HG02852 (cell line): ENCODE measurements around the gene LGR4.

Experiments used
- ATAC-seq: cut with Tn5 transposase; IDR thresholded peaks from one replicate; pipeline ENCODE4 v1.9.1; 2021; ENCODE audit warnings: mild to moderate bottlenecking, moderate library complexity; ENCODE audit not compliant: unreplicated experiment

LGR4 gene

DNA sequence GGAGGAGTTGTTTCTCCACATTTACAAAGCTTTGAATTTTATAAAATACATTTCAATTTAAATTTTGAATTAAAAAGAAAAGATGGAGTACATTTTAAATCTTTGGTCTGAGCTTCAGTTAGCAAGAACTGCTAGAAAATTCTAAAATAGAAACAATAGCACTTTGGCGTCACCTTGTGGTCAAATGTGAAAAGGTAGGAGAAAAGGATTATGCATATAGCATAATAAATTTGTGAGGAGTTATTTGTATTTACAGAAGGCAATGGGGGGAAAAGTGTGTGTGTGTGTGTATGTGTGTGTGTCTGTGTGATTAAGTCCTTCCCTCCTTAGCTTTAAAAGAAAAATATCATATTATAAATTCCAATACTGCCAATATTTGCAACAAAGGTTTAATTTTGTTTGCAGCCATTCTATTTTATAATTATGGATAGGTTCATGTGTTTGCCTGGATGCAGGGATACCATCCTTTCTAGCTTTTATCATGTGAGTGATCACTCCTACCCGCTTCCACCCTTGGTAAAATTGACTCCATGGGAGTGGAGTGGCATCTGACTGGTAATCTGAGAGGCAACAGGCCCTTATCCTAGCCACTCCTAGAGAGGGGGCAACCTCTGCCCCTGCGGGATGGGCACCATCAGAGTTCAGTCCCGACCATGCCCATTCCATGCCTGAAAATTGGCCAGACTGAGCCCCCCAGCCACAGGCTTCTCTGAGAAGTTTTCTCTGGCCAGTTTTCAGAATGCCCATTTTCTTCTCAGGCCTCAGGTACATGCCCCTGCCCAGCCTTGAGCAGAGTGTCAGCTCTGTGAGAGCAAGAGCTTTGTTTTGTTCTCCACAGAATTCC, 13.6 kb upstream of the LGR4 start:
- ATAC-seq = peak; percentile 66

DNA sequence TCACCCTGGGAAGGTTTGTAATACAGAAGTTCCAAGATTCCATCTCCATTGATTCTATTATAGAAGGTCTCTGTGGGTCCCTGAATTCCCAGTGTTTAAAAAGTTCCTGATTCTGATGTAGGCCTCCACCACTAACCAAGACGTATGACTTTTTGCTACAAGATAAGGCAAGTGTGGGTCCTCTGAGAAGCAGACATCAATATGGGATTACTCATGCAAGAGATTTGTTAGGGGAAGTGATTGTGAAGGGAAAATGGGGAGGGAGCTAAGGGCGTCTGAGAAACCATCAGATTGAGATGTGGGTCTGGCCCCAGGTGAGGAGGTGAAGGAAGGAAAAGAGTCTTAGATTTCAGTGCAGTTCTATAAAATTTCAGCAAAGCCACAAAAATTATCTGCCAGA, 10.2 kb upstream of the LGR4 start:
- ATAC-seq = no peak

DNA sequence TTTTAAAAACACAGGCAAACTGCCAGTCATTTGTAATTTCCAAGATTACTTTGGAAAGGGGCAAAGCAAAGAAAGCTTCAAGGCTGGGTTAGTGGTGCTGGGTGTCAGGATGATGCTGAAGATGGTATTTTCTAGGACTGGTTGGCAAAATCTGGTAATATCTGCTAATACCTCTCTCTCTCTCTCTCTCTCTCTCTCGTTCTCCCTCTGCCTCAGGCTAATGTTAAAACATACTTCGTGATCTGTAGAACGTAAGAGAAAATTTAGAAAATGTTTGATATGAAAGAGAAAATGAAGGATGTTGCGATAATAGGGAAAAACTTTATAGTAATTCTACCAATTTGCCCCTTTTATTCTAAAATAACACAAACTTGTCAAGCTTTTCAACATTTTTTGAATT, 9.4 kb upstream of the LGR4 start:
- ATAC-seq = no peak

DNA sequence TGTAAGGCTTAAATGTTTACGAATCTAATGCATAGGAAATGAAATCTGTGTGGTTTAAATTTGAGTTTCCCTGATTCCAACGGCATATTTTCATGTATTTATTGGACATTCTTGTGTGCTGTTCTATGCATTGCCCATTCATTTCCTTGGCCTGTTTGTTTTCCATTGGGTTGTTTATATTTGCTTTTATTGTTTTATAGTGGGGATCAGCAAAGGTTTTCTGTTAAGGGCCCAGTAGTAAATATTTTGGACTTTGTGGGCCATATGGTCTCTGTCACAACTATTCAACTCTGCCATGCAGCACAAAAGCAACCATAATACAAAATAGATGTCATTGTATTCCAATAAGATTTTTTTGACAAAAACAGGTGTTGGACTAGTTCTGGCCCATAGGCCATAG, 5.2 kb upstream of the LGR4 start:
- no peak for ATAC-seq

DNA sequence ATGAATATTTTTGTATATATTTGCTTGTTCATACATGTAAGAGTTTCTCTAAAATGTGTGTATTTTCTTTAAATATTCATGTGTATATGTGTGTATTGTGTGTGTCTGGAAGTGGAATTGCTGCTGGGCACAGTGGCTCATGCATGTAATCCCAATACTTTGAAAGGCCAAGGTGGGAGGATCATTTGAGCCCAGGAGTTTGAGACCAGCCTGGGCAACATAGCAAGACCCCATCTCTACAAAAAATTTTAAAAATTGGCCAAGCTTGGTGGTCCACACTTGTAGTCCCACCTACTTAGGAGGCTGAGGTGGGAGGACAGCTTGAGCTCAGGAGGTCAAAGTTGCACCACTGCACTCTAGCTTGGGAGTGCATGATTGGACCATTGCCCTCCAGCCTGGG, 4.7 kb upstream of the LGR4 start:
- no peak for ATAC-seq

DNA sequence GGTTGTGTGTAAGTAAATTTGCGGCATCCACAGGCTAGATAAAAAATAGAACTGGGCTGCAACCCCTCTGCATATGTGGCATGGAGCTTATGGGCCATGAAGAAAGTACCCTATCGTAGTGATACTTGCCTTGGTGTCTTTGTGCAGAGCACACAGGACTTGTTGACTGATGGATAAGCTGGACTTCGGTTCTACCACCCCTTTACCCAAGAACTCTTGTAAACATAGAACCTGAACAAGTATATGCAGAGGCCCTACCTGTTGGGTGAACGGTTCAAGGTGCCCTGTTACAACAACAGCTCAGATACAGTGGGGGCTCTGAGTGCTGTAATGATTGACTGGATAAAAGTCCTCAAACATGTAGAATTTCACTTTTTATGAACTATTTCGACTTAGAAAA, 3.0 kb upstream of the LGR4 start:
- no peak for ATAC-seq

DNA sequence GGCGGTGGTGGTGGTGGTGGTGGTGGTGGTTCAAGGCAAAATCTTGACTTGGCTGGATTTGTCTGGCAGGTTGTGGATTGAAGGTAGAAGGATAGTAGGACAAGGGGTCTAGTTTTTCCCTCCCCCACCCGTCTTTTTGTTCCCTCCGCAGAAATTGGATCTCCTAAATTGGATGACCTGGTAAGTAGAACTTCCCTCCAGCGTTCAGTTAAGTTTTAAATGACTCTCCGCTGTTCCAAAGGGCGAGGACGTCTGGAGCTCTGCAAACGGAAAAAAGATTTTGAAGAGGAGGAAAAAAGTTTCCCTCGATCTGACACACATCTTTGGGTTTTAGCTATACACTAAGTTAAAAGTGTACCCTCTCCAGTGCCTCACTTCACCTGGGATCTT, 422 bp upstream of the LGR4 start:
- ATAC-seq = no peak

DNA sequence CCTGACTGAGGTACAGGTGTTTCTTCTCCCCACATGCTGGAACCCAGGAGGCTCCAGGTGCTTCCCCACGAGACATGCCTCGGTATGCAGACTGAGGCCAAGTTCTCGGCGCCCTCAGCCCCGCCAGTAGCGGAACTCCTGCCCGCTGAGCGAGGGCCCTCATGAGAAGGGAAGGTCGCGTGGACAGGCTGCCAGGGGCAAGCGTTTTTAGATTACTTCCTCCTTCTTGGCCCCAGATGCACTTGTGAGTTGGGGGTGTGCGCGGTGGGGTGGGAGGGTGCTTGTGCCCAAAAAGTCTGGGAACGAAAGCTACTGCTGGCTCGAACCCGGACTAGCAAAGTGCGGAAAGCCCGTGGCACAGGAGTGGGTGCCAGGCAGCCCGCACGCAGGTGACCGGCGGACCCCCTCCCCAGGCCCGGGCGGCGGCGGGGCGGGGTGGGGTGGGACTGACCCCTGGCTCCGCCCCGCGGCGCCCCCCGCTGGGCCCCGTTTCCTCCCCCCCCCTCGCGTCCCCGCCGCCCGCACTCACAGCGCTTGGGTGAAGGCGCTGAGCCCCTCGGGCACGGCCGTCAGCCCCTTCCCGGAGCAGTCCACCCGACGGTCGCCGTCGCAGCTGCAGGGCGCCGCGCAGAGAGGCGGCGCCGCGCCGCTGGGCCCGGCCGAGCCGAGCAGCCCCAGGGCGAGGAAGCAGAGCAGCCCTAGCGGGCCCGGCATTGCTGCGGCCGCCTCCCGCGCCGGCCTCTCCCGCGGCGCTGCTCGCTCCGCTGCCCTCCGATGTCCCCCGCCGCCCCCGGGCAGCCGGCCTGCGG, 797 bp downstream of the LGR4 start:
- ATAC-seq = peak; percentile 47

DNA sequence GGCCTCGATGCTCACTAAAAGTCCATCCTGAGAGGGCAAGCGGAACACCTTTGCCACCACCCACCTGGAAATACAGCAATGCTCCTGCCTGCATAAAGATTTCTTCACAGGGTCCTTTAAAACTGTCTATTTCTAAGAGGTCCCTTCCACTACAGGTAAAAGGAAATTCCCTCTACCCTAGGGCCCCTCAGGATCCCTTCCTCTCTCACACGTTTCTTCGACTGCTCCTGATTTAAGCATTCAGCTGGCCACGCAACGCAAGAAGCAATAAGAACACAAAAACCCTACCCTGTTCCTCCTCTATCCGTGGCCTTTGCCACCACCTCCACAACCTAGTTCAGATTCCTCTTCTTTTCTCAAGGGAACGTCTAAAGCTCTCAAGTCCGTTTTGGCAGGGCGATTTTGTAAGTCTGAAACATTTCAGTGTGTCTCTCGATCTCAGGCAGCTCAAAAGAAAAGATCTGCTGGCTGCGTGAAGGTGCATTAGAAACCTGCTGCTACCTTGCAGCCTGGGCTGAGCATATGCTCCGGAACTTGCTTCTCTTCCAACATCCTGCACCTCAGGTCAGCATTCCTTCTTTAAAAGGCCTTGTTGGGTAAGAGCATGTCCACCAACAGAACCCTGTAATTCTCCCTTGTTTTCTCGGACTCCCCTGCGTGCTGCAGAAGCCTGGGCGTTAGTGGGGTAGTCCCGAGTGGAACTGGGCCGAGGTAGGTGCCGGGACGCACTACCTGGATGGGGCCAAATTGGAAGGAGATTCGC, 1.6 kb downstream of the LGR4 start:
- ATAC-seq = no peak

DNA sequence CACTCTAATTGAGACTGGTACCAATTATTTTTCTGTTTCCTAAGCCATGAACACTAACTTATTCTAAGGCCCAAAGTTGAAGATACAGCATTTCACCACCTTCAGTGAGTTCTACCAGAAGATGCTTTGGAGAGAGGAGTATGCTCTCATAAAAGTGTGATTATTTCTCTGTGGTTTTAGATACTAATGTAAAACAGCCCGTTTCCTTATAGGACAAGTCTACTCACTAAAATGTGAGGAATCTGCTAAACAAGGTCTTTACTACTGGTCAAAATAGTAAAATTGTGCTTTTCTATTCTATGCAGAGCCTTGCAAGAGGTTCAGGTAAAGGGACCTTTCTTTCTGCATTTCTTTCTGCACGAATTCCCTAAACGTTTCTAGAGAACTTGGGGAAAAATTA, 2.4 kb downstream of the LGR4 start:
- no peak for ATAC-seq

DNA sequence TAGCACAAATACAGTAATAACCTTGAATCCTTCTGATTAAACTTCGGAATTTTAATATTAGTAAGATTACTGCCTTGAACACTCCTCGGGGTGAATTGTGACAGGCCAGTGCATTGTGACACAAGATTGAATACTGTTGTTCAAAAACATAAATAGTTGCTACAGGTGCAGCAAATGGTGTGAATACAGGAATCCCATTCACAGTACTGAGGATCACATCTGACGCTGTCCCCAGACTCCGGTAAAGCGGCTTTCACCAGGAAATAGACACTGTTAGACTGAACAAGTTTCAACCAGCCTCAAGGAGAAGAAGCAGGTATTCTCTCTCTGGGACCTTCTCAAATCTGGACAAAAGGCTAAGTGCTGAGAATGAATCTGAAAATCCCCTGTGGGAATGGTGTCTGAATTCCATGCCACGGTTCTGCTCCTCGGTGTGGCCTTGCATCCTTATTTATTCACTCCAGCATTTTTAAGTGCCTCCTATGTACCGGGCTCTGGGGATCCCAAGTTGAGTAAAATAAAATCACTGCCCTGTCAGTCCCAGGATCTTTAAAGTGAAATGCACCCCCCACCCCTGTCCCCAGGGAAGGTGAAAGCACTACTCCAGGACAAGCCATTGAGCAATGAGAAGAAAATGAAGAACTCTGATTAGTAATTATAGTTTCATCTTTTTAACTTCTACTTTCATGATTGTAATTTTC, 3.4 kb downstream of the LGR4 start:
- ATAC-seq = no peak

DNA sequence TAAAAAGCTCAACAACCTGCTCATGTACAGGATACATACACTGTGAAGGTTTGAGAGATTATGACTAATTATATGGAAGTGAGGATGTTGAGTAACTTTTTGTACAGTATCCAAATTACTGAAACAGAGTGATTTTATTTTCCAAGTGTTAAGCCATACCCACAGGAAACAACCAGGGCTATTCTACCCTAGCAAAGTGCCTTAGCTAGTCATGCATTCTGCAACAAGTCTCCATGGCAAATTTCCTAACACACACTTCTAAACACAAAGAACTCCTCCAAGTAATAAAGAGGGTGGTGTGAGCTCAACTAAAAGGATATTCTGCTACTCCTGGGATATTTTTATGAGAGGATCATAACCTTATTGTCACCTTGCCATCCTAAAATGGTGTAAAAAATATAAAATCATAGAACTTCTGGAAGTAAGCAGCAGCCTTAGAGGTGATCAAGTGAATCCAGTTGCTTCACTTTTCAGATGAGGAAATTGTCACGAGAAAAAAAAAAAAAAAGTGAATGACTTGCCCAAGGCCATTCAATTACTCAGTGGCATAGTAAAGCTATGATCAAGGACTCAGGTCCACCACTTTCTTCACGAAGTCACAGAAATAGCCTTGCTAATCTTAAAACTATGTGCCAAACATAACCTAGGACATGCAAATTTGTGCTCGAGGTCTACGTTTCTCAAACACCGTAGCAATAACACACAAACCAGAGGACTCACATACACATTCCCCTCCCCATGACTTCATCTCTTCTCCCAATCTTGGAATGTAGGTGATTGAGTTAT, 4.2 kb downstream of the LGR4 start:
- ATAC-seq = no peak

DNA sequence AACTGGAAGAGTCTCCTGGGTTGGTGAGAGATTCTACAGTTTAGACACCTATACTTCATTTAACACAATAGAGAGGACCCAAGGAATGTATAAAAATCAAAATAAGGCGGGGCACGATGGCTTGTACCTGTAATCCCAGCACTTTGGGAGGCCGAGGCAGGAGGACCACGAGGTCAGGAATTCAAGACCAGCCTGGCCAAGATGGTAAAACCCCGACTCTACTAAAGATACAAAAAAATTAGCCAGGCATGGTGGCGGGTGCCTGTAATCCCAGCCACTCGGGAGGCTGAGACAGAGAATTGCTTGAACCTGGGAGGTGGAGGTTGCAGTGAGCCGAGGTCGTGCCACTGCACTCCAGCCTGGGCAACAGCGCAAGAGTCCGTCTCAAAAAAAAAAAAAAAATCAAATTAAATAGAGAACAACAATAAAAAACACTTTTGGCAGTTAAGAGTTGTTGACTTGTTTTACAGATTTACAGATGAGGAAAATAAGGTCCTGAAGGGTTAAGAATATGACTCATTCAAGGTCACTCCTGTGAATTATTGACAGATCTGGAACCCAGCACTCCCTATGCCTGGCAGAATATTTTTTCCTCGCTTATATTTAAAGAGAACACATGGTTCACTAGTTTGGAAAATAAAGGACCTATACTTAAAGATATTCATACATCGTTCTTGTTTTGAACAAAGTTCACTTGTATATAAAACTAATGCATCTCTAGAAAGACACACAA, 5.2 kb downstream of the LGR4 start:
- ATAC-seq = no peak

DNA sequence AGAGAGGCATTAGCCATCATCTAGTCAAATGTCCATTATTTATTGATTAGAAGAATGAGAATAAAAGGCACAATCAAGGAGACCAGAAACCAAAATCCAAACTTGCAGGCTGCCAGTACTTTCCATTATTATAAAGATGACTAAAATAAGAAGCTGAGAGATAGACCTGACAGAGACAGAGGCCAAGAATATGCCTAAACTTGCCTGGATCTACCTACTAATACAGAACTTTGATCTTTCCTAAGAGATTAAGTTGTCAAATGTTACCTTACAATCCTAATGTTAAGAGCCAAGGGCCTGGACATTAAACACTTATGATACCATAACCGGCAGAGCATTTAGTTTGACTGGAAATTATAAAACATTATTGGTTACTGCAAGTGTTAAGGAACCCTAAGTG, 6.2 kb downstream of the LGR4 start:
- no peak for ATAC-seq

DNA sequence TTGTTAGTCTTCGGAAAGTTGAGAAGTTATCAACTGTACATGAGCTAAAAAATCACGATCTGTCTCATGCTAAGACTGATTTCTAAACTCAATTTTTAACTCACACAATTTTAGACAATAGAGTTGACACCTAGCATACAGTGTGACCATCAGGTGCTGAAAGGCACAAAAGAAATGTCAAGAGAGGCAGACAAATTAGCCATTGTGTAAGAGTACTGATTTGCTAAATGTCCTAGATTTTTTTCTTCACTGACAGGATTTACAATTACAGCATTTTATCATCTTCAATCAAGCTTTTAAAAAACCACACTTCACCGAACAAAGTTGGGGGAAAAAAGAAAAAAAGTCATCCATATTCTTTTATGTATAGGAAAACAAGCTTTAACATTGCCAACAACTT, 7.0 kb downstream of the LGR4 start:
- no peak for ATAC-seq

DNA sequence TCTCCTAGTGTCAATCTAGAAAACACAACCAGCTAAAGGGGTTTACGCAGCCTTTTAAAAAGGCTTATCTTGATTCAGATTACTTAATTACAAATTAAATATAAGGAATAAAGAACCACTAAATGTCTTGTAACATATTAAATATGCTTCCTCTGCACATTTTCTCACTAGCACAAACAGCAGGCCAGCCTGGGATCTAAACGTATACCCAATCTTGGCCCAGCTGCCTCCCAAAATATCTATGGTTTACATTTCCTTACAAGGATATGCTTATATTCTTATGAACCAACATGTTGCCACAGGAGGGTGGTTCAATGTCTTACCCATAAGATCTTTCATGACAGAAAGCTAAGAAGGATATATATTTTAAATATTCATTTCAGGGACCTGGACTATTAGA, 7.7 kb downstream of the LGR4 start:
- ATAC-seq = no peak

DNA sequence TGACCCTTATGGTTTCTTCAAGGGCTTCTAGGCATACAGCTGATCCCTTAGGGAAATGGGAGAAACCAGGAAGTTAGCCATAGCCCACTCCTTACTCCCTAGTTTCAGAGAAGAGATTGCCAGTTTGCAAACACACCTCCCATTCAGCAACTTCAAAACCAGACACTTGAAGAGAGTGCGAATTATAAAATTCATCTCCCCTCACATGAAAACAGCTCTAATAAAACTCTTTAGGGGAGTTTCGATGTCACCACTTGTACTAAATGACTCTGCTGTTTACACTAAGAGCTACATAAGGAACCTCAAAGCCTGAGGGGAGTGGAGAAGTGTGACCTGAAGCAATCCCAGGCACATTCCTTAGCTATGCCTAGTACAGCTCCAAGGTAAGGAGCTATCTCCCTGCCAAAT, 8.3 kb downstream of the LGR4 start:
- no peak for ATAC-seq

DNA sequence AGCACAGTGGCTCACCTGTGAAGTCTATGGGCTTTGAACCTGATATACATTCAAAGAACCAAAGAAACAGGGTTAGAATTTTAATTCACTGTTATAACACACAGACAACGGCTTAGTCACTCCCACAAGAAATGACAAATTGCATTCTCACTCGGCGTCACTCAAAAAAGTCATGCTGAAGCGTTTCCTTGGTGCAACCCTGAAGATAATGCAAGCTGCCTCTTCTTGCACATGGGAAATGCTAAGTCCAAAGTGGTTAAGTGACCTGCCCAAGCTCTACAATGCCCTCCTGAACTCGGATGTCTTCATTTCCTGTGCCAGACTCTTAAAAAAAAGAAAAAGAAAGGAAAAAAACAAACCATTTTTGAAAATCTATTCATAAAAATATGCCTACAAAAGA, 10.0 kb downstream of the LGR4 start:
- no peak for ATAC-seq

DNA sequence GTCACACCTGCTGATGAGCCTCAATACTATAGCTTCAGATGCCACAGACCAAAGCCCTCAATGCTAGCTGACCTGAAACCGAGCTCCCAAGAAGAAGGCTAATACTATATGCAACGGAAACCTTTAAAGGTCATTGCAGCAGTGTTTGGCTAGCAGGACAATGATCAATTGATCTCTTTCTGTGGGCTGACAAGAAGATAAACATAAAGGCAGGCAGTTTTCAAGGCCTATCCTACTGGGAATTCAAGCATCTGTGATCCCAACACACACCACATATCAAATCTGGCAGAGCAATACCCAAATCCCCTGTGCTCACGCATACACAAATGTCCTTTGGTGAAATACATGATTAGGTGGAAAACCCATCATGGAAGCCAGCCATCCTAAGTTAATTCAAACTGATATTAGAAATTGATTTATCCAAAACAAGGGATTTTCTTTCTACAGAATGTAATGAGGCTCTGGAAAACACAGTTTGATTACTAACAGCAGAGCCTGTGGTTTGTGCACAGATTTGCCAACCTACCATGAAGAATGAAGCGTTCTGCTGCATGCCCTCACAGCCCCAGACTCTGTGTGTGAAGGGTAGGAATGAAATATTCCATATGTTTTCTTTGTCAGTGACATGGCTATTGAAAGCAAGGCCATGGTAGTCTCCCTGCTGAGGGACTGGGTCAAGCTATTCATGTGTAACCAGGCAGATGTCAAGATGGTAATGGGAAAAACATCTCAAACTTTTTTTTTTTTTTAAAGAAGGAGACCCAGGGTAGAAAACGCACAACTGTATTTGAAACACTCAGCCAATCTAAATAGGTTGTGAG, 12.2 kb downstream of the LGR4 start:
- ATAC-seq = no peak
